GM23338 (cell line): ENCODE results near the gene BFSP2. TPM values are rescaled to one million over a fixed set of nuclear protein-coding genes. Genes with fewer than 3 reads are reported as not detected.

ENCODE experiments used
- ATAC-seq: fragments of 200-7000 bp; cut with Tn5 transposase; 3 replicates; pipeline ENCODE4 v1.9.1; 2020
- DNase-seq: peaks from one replicate; pipeline ENCODE4 v3.0.0-alpha.2; 2015; ENCODE audit warnings: low spot score
- H2AFZ ChIP-seq: fragments of 200-600 bp; sonication (generic); 2 replicates; pipeline ENCODE4 v1.8.0; 2016; ENCODE audit warnings: antibody characterized with exemption, mild to moderate bottlenecking, moderate library complexity
- H3F3A ChIP-seq: fragments of 200-600 bp; sonication (generic); replicated peaks from 2 replicates; pipeline ENCODE4 v1.8.0; 2017; ENCODE audit warnings: antibody characterized with exemption, mixed run types, low read depth
- H3K27ac ChIP-seq: fragments of 200-600 bp; sonication (generic); 2 replicates; pipeline ENCODE4 v1.6.1; 2016; ENCODE audit warnings: low read depth
- H3K27me3 ChIP-seq: fragments of 200-600 bp; sonication (generic); 2 replicates; pipeline ENCODE4 v1.8.0; 2016; ENCODE audit warnings: mild to moderate bottlenecking, mixed run types, moderate library complexity; ENCODE audit not compliant: insufficient read depth
- H3K36me3 ChIP-seq: fragments of 200-600 bp; sonication (generic); 2 replicates; pipeline ENCODE4 v1.8.0; 2016; ENCODE audit warnings: mild to moderate bottlenecking; ENCODE audit not compliant: insufficient read depth
- H3K4me1 ChIP-seq: fragments of 200-600 bp; sonication (generic); 2 replicates; pipeline ENCODE4 v1.8.0; 2016; ENCODE audit warnings: mild to moderate bottlenecking, moderate library complexity; ENCODE audit not compliant: insufficient read depth
- H3K4me2 ChIP-seq: fragments of 200-600 bp; sonication (generic); 2 replicates; pipeline ENCODE4 v1.7.1; 2017; ENCODE audit warnings: mixed run types
- H3K4me3 ChIP-seq: fragments of 200-600 bp; sonication (generic); 2 replicates; pipeline ENCODE4 v1.6.1; 2016; ENCODE audit warnings: mixed run types
- H3K79me2 ChIP-seq: fragments of 200-600 bp; sonication (generic); replicated peaks from 2 replicates; pipeline ENCODE4 v1.8.0; 2017; ENCODE audit warnings: mild to moderate bottlenecking; ENCODE audit not compliant: insufficient read depth
- H3K9me2 ChIP-seq: fragments of 200-600 bp; sonication (generic); 2 replicates; pipeline ENCODE4 v1.8.0; 2017; ENCODE audit not compliant: insufficient read depth
- H4K20me1 ChIP-seq: fragments of 200-600 bp; sonication (generic); replicated peaks from 2 replicates; pipeline ENCODE4 v1.8.0; 2017; ENCODE audit warnings: mild to moderate bottlenecking; ENCODE audit not compliant: insufficient read depth
- H3K27ac Mint-ChIP-seq: 2 replicates; pipeline ENCODE4 v1.8.0; 2020; ENCODE audit warnings: inconsistent platforms, mild to moderate bottlenecking, moderate library complexity, mixed read lengths
- H3K27me3 Mint-ChIP-seq: 3 replicates; pipeline ENCODE4 v1.8.0; 2022; ENCODE audit warnings: low read depth, mild to moderate bottlenecking, moderate library complexity, mixed read lengths, inconsistent platforms; ENCODE audit not compliant: insufficient read depth, poor library complexity
- H3K36me3 Mint-ChIP-seq: 3 replicates; pipeline ENCODE4 v1.8.0; 2021; ENCODE audit warnings: low read depth, mild to moderate bottlenecking, inconsistent platforms, moderate library complexity, mixed read lengths
- H3K4me1 Mint-ChIP-seq: 3 replicates; pipeline ENCODE4 v1.8.0; 2020; ENCODE audit warnings: mild to moderate bottlenecking, inconsistent platforms, mixed read lengths
- H3K4me3 Mint-ChIP-seq: 3 replicates; pipeline ENCODE4 v1.8.0; 2021; ENCODE audit warnings: moderate library complexity, mild to moderate bottlenecking, inconsistent platforms, mixed read lengths
- H3K9me3 Mint-ChIP-seq: 3 replicates; pipeline ENCODE4 v1.8.0; 2020; ENCODE audit warnings: moderate library complexity, mild to moderate bottlenecking, inconsistent platforms, mixed read lengths
- EZH2 ChIP-seq: fragments of 200-600 bp; sonication (generic); IDR thresholded peaks from one replicate; pipeline ENCODE4 v1.8.0; 2017; ENCODE audit warnings: antibody characterized with exemption, mild to moderate bottlenecking, low read depth; ENCODE audit not compliant: unreplicated experiment
- EZH2phosphoT487 ChIP-seq: fragments of 200-600 bp; sonication (generic); IDR thresholded peaks from one replicate; pipeline ENCODE4 v1.8.1; 2018; ENCODE audit warnings: antibody characterized with exemption; ENCODE audit not compliant: unreplicated experiment
- JUNB ChIP-seq: IDR thresholded peaks from one replicate; pipeline ENCODE4 v1.6.1; 2016; ENCODE audit warnings: antibody characterized with exemption; ENCODE audit not compliant: unreplicated experiment
- POLR2AphosphoS5 ChIP-seq: IDR thresholded peaks from 2 replicates; pipeline ENCODE4 v1.6.1; 2016; ENCODE audit warnings: antibody characterized with exemption, low read depth
- STAT1 ChIP-seq: IDR thresholded peaks from one replicate; pipeline ENCODE4 v1.6.1; 2016; ENCODE audit warnings: antibody characterized with exemption; ENCODE audit not compliant: unreplicated experiment
- ZNF114 ChIP-seq: fragments of 250-450 bp; sonication (Bioruptor Pico); IDR thresholded peaks from 2 replicates; pipeline ENCODE4 v1.5.0; 2020; ENCODE audit warnings: mild to moderate bottlenecking, moderate library complexity
- ZNF331 ChIP-seq: fragments of 250-450 bp; sonication (Bioruptor Pico); IDR thresholded peaks from 2 replicates; pipeline ENCODE4 v1.5.0; 2020; ENCODE audit warnings: low read depth, mild to moderate bottlenecking, moderate library complexity
- ZNF462 ChIP-seq: fragments of 250-450 bp; sonication (Bioruptor Pico); IDR thresholded peaks from 2 replicates; pipeline ENCODE4 v1.5.0; 2020; ENCODE audit warnings: mild to moderate bottlenecking, moderate library complexity
- polyA plus RNA-seq: library from polyadenylated mRNA; unstranded; fragments of >200 nt; fragmentation: Nextera tagmentation; extraction: Ambion mirVana; gene quantifications from 2 replicates; pipeline ENCODE4 v1.2.1, GENCODE V29; 2016
- total RNA-seq: library from RNA; depleted of rRNA; stranded (reverse); fragments of >200 nt; shearing (Covaris generic); gene quantifications from 2 replicates; pipeline ENCODE4 v1.2.3, GENCODE V29; 2014
- TF ChIP-seq, protein P1 (sequence below): IDR thresholded peaks from 2 replicates; pipeline ENCODE4 v1.6.1; 2016; ENCODE audit warnings: antibody characterized with exemption
- TF ChIP-seq, protein P2 (sequence below), 2 experiments: fragments of 200-600 bp in 1 of 2; sonication (generic) in 1 of 2; conservative IDR thresholded peaks; 2 replicates each; pipeline versions ENCODE4 v1.5.1 to v1.6.1; 2016 to 2017; ENCODE audit warnings: antibody characterized with exemption in 2 of 2, low read depth in 2 of 2, mild to moderate bottlenecking in 2 of 2, moderate library complexity in 1 of 2

BFSP2 gene
- total and polyA plus RNA-seq, 2 experiments from 2014 or later: not detected

GRCh38 chr3:133354721-133355120, 45.1 kb upstream of the BFSP2 start:
- H3K4me3 Mint-ChIP-seq: no peak overlapping the region
- ATAC-seq: no peak

DNA sequence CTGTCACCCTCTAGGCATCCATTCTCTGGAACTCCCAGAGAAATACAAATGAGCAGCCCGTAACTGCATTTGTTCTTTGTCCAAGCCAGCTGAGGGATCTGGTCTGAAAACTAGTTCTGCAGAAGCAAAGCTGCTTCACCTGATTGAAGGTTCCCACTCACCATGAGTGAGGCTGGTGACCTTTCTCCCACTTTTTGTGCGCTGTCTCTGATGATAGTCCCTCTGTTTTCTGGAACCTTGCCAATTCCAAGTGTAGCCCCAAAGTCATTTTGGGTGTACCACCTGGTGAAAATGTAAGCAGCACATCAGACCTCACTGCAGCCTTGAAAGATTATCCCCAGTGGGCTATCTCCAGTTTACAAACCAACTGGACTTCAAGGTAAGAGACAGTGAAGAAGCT, 39.4 kb upstream of the BFSP2 start:
- Mint-ChIP-seq H3K4me1 (peaks cover 13% of the 10 kb centered on the region; the same call in 2 of the 3 replicates), H3K36me3 (peaks cover 10% of the 10 kb centered on the region; the same call in 2 of the 3 replicates), H3K27ac (no peak overlapping the region), H3K27me3 (no peaks in the 10 kb centered on the region), H3K9me3 (peaks cover 15% of the 10 kb centered on the region; the same call in 1 of the 3 replicates), H3K4me3 (no peak overlapping the region)
- no peaks in the 10 kb centered on the region for H3F3A ChIP-seq
- no peaks in the 10 kb centered on the region for H3K36me3 ChIP-seq
- H3K4me2 ChIP-seq: no peak overlapping the region
- H3K27ac ChIP-seq: no peak overlapping the region
- no peaks in the 10 kb centered on the region for H3K27me3 ChIP-seq
- no peak overlapping the region for H3K4me3 ChIP-seq
- ATAC-seq (no peak), DNase-seq (no peak)
- H4K20me1 ChIP-seq: no peaks in the 10 kb centered on the region
- no peaks in the 10 kb centered on the region for H3K9me2 ChIP-seq
- no peak overlapping the region for H2AFZ ChIP-seq
- no peaks in the 10 kb centered on the region for H3K4me1 ChIP-seq
- no peaks in the 10 kb centered on the region for H3K79me2 ChIP-seq
- no peak for TF ChIP-seq ZNF331 (CRISPR knock-in tag)
- TF ChIP-seq, protein P1, sequence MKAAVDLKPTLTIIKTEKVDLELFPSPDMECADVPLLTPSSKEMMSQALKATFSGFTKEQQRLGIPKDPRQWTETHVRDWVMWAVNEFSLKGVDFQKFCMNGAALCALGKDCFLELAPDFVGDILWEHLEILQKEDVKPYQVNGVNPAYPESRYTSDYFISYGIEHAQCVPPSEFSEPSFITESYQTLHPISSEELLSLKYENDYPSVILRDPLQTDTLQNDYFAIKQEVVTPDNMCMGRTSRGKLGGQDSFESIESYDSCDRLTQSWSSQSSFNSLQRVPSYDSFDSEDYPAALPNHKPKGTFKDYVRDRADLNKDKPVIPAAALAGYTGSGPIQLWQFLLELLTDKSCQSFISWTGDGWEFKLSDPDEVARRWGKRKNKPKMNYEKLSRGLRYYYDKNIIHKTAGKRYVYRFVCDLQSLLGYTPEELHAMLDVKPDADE: no peak
- no peak for TF ChIP-seq STAT1
- no peak for TF ChIP-seq ZNF462 (CRISPR knock-in tag)
- TF ChIP-seq POLR2AphosphoS5: no peak
- TF ChIP-seq ZNF114 (CRISPR knock-in tag): no peak
- TF ChIP-seq JUNB: no peak

More at GRCh38 chr3:133354721-133355120, 45.1 kb upstream of the BFSP2 start:
- Histone ChIP-seq H4K20me1 (no peaks in the 10 kb centered on the region; the same call in 1 of the 2 replicates), H2AFZ (no peak overlapping the region), H3F3A (no peaks in the 10 kb centered on the region), H3K36me3 (no peaks in the 10 kb centered on the region), H3K79me2 (no peaks in the 10 kb centered on the region), H3K4me3 (no peak overlapping the region), H3K4me2 (no peak overlapping the region), H3K27ac (no peak overlapping the region), H3K9me2 (peaks cover 3% of the 10 kb centered on the region; the same call in 1 of the 2 replicates), H3K4me1 (no peaks in the 10 kb centered on the region), H3K27me3 (no peaks in the 10 kb centered on the region)
- TF ChIP-seq POLR2AphosphoS5 (no peak), STAT1 (no peak), JUNB (no peak), EZH2phosphoT487 (no peak), EZH2 (no peak), ZNF114 (CRISPR knock-in tag) (no peak)
- TF ChIP-seq, protein P1: no peak
- TF ChIP-seq, protein P2, sequence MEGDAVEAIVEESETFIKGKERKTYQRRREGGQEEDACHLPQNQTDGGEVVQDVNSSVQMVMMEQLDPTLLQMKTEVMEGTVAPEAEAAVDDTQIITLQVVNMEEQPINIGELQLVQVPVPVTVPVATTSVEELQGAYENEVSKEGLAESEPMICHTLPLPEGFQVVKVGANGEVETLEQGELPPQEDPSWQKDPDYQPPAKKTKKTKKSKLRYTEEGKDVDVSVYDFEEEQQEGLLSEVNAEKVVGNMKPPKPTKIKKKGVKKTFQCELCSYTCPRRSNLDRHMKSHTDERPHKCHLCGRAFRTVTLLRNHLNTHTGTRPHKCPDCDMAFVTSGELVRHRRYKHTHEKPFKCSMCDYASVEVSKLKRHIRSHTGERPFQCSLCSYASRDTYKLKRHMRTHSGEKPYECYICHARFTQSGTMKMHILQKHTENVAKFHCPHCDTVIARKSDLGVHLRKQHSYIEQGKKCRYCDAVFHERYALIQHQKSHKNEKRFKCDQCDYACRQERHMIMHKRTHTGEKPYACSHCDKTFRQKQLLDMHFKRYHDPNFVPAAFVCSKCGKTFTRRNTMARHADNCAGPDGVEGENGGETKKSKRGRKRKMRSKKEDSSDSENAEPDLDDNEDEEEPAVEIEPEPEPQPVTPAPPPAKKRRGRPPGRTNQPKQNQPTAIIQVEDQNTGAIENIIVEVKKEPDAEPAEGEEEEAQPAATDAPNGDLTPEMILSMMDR (conservative IDR thresholded peaks at IDR 0.05; ENCODE audit: low read depth in 2 of 2): no peak
- Mint-ChIP-seq H3K36me3 (peaks cover 13% of the 10 kb centered on the region; the same call in 2 of the 3 replicates), H3K27me3 (peaks cover 2% of the 10 kb centered on the region), H3K27ac (no peak overlapping the region), H3K4me1 (peaks cover 2% of the 10 kb centered on the region), H3K9me3 (peaks cover 15% of the 10 kb centered on the region; the same call in 1 of the 3 replicates)
- DNase-seq: no peak
